Left cardiac atrium (tissue), 4 donors: ENCODE data around the gene CMTM8. TPM values are rescaled to one million over a fixed set of nuclear protein-coding genes. Genes with fewer than 3 reads are reported as not detected.

ENCODE experiments used
- ATAC-seq, 2 donors: fragments of 200-7000 bp; cut with Tn5 transposase; one replicate each; pipeline ENCODE4 v1.9.1; 2020; ENCODE audit warnings: mild to moderate bottlenecking in 2 of 2, moderate library complexity in 2 of 2
- DNase-seq: peaks from one replicate; pipeline ENCODE4 v3.0.0-alpha.2; 2020
- intact Hi-C, 2 donors: fragments of 100-400 bp; cut with DNase I; formaldehyde crosslinking; loops; one replicate each; pipeline versions ENCODE4 v1.14.1 to v1.15.1; 2022 to 2023
- total RNA-seq, 2 donors: library from RNA; stranded (reverse); fragmentation: NEBNext Ultra II Directional; extraction: Animal tissue kit (Norgen Biotek cat#: 25700); gene quantifications; one replicate each; pipeline ENCODE4 v1.2.1, GENCODE V29; 2021
- donor health status: DM: no; HTN: yes; CAD: no.
- donor health status: DM: no; HTN: yes; CAD: no; lungs with severe emphysema.
- donor health status: DM: yes; HTN: yes; CAD: no.
- donor health status: Dilated cardiomyopathy.

The CMTM8 gene
- total RNA-seq, 2 donors from 2014 or later = 5.7 to 6.3 TPM

DNA sequence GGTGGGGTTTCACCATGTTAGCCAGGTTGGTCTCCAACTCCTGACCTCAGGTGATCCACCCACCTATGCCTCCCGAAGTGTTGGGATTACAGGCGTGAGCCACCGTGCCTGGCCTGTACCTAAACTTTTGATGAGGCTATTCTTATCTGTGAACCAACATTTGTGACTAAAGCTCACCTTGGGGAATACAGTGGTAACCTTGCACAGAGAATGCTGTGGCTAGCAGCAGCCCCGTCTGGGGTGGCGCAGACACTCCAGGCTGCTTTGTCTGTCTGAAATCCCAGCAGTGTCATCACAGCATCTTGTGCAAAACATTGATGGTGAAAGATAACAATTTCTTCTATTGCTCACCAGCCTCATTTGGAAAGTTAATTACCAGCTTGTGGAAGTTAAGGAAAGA lies 58.9 kb downstream of the CMTM8 start:
- intact Hi-C loops = loop anchor here in 1 of 2 donors (2.0 to 5.0 kb wide), 2 partner anchors 43 to 170 kb away; no protein-coding TSS in a partner anchor
- ATAC-seq (no peak), DNase-seq (no peak)

DNA sequence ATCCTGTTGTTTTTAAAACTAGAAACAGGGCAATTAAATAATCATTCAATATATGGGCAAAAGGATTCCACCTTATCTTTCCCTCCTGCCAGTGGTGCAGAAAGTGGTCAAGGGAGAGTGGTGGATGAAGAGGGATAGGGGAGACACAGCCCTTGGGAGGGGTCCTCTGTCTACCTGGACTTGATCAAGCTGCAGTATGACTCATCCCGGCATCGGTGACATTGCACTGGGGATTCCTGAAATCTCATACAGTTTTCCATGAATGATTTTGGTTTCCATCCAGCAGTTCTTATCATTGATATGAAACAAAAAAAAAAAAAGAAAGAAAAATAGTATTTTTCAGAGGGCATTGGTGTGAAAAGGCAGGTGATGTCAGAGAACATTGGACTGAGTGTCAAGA lies 62.9 kb downstream of the CMTM8 start:
- ATAC-seq = no peak
- no peak for DNase-seq
- intact Hi-C loops = no loop called here

DNA sequence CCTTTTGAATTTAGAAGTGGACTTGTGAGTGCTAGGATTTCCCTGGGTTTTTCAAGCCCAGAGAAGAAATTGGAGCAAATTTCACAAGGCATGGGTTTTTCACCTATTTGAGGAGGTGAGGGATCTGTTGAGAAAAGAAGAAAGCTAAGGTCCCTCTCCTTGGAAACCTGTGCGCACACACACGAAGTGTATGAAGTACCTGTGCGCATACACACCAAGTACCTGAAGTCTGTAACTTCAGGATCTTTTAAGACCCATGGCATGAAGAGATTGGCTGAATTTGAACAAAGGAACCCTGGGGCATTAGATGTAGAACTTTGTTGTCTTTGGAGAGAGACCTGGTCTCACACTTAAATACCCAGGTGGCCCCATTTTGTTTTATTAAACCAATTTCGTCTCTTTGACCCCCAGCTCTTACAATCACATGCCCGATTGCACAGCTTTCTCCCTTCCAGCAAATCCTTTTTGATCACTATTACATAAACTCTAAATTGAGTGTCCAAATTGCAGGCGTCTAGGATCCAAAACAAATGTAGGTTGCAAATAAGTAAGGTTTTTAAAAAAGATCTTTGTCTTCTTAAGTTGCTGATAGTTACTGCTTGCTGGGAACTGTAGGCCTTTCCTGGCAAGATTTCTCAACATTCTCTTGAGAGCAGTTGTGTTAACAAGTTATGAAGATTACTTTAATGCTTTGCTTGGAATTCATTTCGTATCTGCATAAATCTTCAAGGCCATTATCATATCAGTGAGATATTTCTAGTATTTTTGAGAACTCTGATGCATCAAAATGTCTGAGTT lies 64.3 kb downstream of the CMTM8 start:
- peak; percentile 27 to 29 for ATAC-seq
- no peak for DNase-seq
- intact Hi-C loops = no loop called here

DNA sequence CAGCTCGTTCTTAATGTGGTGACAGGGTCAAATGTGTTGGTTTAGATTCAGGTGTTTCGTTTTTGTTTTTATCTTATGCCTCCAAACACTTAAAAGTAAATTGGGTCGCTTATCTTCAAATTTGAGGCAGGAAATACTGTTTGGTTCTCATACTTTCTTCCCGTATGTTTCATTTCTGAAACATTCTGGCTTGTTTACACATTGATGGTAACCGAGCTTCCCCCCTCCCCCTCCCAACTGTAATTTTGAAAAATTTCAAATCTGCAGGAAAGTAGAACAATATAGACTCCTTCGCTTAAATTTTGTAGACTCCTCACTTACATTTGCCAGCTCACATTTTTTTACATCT lies 64.9 kb downstream of the CMTM8 start:
- intact Hi-C loops = no loop called here
- no peak for ATAC-seq

DNA sequence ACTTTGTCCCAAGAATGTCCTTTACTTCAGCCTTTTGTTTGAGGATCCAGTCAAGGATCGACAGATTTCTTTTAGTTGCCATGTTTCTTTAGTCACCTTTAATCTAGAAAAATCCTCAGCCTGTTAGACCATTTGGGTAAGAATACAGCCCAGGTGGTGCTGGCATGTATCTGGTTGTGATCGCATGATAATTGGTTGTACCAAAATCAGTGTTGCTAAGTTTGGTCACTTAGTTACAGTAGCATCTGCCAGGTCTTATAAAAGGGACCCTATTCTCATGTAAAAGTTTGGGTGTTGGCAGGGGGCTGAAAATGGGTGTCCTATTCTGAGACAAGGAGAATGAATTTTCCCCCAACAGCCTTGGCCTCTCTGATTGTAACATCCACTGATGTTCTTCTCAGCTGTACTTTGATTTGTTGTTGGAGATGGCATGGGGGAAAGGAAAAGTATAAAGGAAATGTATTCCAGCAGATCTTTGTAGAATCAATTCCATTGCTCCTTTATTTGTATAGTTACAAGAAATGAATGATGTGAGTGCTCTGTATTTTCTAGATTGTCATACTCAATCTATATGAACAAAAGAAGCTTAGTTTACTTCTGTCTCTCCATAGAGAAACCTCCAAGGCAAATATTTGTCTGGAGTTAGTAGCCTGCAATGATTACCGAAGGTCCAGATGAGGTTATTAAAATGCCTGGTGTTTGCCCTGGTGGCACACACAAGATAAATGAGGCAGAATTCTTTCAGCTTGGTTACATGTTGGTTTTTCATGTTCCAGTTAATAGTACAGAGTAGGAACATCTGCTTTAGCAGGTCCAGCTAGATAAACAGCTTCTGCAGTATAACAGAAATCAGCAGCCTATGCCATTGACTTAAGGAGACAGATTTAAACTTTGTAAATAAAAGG lies 65.7 kb downstream of the CMTM8 start:
- intact Hi-C loops = no loop called here
- DNase-seq (no peak), ATAC-seq (peak; percentile 9 to 40)

More for the DNA sequence above, 64.9 kb downstream of the CMTM8 start:
- DNase-seq = no peak

DNA sequence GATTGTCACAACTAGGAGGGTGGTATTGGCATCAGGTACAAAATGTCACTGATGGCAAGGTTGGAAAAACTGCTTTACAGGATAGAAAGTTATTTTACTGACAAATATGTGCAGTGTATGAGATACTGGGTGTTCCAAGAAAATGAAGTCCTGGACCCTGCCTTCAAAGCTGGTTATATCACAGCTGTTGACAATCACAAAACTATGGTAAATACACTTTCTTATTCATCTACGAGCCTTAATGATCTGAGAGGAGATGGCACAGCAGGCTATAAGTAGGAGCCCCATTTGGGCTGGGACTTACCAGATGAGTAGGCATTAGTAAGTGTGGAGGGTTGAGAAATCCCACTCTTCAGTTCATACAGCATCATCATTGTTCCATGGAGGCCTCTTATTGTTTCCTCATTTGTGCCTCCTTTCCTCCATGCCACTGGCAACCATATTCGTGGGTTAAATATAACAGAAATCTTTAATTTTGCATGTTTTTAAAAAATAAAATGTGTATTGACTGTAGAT lies 66.9 kb downstream of the CMTM8 start:
- DNase-seq (no peak), ATAC-seq (no peak)
- intact Hi-C loops = no loop called here

DNA sequence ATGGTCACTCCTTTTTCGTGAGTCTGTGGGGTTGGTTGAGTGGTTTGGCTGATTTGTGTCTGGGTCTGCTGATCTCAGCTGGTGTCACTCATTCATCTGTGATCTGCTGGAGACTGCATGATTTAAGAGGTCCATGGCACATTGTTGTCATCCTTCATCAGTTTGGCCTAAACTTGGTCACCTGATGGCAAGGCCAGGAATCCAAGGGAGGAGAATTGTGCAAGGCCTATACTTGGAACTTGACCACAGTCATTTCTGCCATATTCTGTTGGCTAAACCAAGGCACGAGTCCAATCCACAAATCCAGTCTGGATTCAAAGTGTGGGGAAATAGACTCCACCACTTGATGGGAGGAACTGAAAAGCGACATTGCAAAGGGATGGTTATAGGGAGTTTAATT lies 67.6 kb downstream of the CMTM8 start:
- intact Hi-C loops = no loop called here
- no peak for DNase-seq
- no peak for ATAC-seq

DNA sequence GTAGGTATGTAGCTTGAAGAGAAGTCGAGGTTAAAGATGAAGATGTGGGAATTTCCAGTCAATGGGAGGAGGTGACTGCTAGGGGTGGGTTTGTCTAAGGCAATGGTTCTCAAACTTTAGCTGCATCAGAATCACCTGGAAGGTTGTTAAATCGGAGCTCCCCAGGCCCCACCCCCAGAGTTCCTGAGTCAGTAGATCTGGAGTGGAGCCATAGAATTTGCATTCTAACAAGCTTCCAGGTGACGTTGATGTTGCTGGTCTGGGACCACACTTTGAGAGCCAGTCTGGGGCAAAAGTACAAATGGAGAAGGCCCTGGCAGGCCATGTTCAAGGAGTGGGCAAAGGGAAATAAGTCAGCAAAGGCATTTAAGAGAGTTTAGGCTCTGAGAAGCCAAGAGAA lies 69.1 kb downstream of the CMTM8 start:
- DNase-seq (no peak), ATAC-seq (no peak)
- intact Hi-C loops = no loop called here

DNA sequence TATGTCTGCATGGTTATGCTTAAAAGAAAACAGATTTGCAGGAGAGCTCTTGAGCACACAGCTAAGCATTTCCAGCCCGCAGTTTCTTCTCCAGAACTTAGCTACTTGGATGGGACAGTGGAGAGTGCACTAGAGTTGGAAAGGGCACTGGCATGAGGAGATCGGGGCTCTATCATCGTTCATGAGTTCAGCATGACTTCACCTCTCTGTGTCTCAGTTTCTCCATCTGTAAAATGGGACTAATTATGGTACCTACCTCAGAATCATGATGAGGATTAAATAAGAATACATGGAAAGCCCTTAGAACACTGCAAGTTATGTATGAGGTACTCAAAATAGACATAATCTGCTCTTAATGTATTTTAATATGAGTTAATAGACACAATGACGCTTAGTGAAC lies 69.9 kb downstream of the CMTM8 start:
- intact Hi-C loops = no loop called here
- DNase-seq = no peak
- ATAC-seq = no peak

DNA sequence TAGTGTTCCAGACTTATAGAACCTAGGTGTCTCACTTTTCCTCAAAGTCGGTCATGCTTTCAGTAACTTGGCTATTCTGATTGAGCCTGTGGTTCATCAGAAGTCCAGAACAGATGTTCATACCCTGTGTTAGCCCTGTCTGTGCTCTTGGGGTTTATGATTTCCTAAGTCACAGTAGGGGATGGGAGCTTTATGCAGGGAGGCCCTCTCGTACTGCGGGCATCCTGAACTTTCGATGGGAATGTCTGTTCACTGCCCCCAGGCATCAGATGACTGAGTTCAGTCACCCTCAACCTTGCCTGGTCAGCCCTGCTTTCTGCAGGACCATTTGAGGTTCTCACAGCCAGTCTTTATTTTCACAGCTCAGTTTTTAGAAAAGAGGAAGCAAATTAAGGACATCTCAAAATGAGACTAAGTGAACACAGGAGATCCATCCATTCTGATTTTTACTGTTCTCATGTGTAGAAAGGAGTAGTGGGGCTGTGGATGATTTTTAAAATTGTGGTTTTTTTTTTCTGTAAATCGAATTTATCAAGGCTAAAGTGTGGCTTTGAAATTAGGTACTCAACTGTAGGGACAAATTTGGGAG lies 71.3 kb downstream of the CMTM8 start:
- DNase-seq (no peak), ATAC-seq (no peak)
- intact Hi-C loops = no loop called here

DNA sequence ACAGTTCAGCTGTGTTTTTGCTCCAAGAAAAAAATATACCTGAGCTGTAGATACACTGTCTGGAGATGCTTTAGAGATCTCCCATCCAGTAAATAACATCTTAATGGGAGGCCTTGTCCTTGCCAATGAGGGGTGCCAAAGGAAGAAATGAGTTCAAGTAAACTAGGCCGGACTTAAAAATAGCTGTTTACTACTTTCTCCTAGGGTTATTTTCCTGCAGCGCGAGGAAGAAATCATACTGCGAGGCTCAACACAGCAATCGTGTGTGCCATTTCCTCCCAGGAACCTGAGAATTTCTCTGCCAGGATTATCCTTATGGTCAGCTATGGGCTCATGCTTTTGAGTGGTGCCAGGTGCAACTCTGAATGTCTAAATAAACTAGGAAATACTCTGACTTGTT lies 71.9 kb downstream of the CMTM8 start:
- ATAC-seq = no peak
- no peak for DNase-seq
- intact Hi-C loops = no loop called here

DNA sequence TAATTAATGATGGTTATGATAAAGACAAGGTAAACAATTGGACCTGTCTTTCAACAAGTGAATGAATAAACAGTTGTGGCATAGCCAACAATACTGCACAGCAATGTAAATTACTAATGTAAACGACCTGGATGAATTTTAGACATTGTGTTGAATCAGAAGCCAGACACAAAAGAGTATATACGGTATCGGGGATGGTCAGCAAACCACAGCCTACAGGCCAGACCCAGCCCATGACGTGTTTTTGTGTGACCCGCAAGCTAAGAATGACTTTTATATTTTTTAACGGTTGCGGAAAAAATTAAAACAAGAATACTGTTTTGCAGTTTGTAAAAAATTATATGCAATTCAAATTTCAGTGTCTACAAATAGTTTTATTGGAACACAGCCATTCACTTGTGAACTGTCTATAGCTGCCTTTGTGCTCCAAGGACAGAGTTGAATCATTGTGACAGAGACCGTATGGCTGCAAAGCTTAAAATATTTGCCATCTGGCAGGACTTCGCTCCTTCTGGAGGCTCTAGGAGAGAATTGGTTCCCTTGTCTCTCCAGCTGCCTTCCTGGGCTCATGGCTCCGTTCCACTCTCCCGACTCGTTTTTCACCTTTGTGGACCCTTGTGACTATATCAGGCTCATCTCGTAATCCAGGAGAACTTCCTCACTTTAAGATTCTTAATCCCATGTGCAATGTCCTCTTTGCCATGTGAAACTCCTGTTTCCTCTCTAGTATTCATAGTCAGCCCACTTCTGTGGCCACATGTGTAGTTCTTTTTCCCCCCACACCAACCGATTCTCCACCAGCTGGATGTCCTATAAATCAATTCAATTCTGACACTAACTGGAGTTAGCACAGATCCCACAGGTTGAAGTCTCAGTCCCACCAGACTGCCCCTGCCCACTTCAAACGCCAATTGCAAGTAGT lies 72.7 kb downstream of the CMTM8 start:
- intact Hi-C loops = no loop called here
- DNase-seq = no peak
- peak; percentile 47 to 71 for ATAC-seq

DNA sequence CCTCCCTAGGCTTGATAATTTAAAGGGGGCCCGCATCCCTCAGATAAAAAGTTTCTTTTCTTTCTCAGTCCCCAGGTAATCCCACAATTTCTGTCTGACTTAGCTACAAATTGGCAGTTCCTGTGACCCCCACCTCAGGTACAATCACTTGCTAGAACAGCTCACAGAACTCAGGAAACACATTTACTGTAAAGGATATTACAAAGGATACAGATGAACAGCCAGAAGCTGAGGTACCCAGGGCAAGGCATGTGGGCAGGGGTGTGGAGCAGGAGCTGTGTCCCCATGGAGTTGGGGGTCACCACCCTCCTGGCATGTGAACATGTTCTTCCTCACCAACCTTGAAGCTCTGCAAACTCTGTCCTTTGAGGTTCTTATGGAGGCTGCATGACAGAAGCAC lies 73.8 kb downstream of the CMTM8 start:
- intact Hi-C loops = no loop called here
- ATAC-seq (no peak), DNase-seq (no peak)

DNA sequence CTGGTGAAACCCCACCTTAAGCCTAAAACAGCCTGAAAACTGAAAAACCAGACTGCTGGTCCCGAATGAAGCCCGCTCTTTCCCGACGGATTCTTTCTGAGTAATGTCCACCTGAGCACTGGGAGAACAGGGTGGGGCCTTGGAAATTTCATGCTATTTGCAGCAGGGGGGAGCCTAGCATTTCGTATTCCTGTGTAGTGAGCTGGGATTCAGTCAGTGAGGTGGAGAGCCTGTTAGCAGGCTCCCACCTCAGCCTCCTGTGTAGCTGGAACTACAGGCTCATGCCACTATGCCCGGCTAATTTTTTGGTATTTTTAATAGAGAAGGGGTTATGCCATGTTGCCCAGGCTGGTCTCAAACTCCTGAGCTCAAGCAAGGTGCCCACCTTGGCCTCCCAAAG lies 74.7 kb downstream of the CMTM8 start:
- ATAC-seq = no peak
- DNase-seq = no peak
- intact Hi-C loops = no loop called here

DNA sequence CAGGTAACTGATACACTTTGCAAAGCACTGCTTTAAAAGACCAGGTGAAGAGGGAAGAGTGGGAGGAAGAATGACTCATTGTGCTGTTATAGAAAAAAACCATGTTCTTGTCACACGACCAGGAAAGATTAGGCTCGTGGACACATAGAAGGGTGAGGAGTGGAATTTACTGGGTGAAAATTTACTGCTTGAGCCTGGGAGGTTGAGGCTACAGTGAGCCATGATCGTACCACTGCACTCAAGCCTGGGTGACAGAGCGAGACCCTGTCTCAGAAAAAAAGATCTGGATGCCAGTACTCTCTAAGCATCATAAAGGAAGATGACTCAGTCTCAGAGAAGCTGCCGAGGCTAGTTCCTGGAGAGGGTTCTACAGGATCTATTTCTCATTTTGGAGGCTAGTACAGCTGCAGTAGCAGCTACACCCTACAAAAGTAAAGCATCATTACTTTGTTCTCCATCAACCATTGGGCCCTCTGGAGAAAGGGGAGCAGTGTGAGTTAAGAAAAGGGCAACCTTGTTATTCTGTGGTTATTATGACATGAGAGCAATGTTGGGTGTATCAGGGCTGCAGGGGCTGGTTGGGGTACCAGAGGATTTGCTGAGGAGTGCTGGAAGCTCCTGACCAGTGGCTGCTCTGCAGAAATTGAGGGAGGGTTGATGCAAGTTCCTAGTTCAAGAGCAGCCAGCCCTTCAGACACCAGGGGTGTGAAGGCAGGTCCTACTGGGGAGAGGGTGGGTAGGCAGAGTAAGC lies 75.4 kb downstream of the CMTM8 start:
- DNase-seq (no peak), ATAC-seq (peak in 1 of 2 donors; percentile 43)
- intact Hi-C loops = no loop called here

DNA sequence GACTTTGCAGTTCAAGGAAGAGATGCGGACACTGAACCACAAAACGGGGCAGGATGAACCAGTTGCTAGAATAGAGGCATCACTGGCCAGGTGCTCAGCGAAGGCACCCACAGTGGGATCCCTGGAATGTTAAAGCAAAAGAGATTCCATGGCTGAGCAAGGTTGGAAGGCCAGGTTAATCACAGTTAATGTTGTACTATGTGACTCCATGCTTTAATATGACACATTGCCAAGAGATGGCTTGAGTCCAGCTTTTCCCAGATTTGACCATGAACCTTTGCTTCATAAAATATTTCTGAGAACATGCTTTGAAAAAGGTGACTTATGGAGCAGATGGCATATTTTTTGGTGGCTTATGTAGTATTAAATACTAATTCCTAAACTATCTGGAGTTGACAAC lies 77.0 kb downstream of the CMTM8 start:
- intact Hi-C loops = no loop called here
- DNase-seq (no peak), ATAC-seq (no peak)

DNA sequence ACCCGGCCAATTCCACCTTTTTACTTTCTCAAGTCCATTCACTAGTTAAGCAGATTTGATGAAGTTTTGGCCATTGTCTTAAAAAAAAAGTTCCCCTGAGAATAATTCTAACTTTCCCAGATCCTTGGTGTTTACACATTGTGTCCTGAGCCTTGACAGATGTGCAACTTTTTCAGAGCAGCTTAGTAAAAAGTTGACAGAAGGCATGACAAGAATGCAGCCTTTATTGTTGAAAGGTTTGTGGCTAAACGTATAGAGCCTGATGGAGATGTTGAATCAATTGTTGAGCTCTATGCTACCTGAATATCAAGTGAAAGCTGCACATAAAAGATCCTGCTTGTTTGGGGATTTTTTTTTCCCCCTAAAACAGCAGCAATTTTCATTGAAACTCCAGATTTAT lies 77.8 kb downstream of the CMTM8 start:
- intact Hi-C loops = no loop called here
- ATAC-seq = no peak

DNA sequence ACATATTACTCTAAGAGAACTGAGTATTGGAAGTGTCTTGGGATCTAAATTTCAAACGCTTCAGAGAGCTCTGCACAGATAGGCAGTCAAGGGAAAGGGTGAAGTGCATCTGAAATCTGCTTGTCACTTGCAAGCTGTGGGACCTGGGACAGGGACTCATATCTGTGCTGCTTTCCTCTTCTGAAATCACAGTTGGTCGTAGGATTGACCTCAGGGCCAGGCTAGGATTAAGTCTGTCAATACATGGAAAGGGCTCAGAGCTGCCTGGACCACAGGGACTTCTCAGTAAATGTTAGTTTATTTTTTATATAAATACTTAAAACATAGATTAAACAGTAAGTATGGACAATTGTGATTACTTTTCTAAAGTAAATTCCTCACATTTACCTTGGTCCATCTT lies 78.5 kb downstream of the CMTM8 start:
- ATAC-seq (no peak), DNase-seq (no peak)
- intact Hi-C loops = no loop called here

More for the DNA sequence above, 77.8 kb downstream of the CMTM8 start:
- DNase-seq = no peak
